Urinary bladder (tissue), 4 donors: ENCODE results near the gene POFUT2. TPM values are rescaled to one million over a fixed set of nuclear protein-coding genes. Genes with fewer than 3 reads are reported as not detected.

ENCODE experiments used
- DNase-seq: peaks from one replicate; pipeline ENCODE4 v3.0.0-alpha.2; 2015; ENCODE audit errors: extremely low spot score
- H3K27ac ChIP-seq: one replicate; pipeline ENCODE4 v1.5.1; 2013; ENCODE audit warnings: low read depth, mild to moderate bottlenecking, moderate library complexity
- H3K36me3 ChIP-seq: one replicate; pipeline ENCODE4 v1.6.1; 2013; ENCODE audit warnings: mild to moderate bottlenecking, moderate library complexity; ENCODE audit not compliant: insufficient read depth
- H3K4me1 ChIP-seq: one replicate; pipeline ENCODE4 v1.6.1; 2013; ENCODE audit warnings: mild to moderate bottlenecking, moderate library complexity; ENCODE audit not compliant: insufficient read depth
- H3K4me3 ChIP-seq: one replicate; pipeline ENCODE4 v1.5.1; 2013; ENCODE audit warnings: low read depth, low read length
- WGBS: extraction: QIAGEN DNeasy Blood & Tissue Kit; methylation state at CpG from one replicate; pipeline ENCODE4 v1.1.7; 2013; 5-methylcytosine and 5-hydroxymethylcytosine counted together
- polyA plus RNA-seq: library from polyadenylated mRNA; stranded (reverse); fragments of 200-250 nt; gene quantifications from one replicate; pipeline ENCODE4 v1.2.3, GENCODE V29; 2013
- total RNA-seq: library from RNA; depleted of rRNA; stranded (reverse); fragments of >200 nt; gene quantifications from one replicate; pipeline ENCODE4 v1.2.3, GENCODE V29; 2014
- donor health status: healthy with polysubstance abuse.
- donor health status: healthy.

Gene POFUT2
- total and polyA plus RNA-seq, 2 donors = 26.3 to 36.3 TPM

DNA sequence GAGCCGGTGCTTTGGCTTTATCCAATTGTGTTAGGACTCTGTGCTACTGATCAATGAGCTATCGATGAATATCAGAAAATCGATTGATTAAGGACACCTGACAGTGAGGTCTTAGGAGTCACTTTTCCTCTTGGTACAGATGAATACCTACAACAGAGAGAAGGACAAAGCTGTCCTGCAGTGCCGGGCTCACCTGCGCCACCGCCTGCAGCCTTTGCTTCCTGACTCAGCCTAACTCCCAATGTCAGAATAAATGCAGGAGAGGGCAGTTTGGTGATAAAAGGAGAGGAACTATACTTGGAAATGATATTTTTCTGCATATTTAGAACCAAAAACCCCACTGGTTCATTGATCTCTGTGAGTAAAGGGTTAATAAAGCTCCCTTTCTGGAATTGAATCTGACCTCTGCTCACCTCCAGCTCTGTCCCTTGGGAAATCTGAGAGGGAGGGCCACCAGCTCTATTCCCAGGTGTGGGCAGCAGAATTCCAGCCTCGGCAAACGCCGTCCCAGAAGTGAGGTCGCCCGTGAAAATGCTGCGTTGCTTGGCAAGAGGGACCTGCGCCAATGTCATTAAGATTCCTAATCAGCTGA, 39.3 kb downstream of the POFUT2 start:
- WGBS = 37% methylated on average over 13 of the region's 13 CpGs
- Histone ChIP-seq H3K36me3 (no peaks in the 10 kb centered on the region), H3K4me3 (no peak overlapping the region), H3K27ac (no peak overlapping the region), H3K4me1 (no peaks in the 10 kb centered on the region)
- DNase-seq = no peak

DNA sequence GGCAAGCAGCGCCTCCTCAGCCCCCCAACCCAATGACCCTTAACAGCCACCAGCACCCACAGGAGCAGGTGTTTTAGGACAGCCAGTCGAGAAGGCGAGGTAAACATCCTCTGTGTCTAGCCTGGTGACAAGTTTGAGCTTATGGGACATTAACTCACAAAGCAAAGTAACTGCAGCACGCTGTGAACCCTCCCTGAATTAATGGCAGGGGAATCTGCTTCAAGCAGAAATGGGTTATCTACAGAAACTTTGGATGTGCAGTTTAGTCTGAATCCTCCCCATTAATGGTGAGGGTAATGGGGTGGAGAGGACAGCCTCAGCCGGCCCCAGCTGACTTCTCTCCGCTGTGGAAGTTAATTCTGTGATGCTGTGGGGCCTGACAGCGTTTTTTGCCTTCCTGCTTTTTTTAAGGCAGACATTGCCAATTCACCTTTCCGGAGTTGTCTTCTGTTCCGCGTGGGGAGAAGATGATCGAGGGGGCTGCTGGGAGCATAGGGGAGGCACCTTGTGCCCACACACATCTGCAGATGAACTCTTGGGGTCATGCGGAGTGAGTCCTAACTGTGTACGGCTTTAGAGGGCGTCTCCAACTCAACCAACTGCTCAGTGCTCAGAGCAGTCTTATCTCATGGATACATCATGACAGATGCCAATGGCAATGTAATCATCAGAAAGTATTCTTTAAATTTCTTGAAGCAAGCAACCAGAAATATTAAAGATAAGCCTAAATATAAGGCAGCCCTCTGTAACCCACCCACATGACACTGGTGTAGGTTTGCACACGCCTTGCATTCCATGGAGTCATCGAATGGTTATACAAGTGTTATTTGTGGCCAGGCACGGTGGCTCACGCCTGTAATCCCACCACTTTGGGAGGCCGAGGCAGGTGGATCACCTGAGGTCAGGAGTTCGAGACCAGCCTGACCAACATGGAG, 41.0 kb downstream of the POFUT2 start:
- H3K4me3 ChIP-seq = no peak overlapping the region
- no peak for DNase-seq
- WGBS = 73% methylated on average over 20 of the region's 20 CpGs

DNA sequence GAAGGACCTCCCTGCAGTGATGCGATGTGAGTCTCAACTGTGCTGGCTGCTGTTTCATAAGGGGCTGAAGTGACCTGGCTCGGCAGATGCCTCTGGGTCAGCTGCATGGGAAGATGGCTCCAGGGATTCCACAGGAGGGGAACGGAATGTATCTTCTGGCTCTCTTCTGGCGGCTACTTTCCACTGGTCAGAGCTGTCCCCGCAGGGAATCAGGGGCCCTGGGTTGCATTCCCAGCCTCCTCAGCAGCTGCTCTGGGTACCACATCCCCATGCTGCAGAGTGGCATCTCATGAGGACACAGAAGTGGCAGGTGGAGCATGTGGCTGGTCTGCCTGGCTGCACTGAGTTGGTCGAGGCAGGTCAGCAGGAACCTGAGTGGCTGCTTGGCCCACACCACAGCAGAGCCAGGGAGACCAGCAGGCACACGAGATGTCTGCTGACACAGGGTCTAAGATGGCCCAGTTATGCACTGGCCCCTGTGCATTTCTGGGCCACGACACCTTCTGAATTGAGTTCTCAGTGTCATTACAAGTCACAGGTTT, 42.8 kb downstream of the POFUT2 start:
- Histone ChIP-seq H3K27ac (no peak overlapping the region), H3K4me3 (no peak overlapping the region), H3K4me1 (no peaks in the 10 kb centered on the region), H3K36me3 (no peaks in the 10 kb centered on the region)
- 78% methylated on average over 8 of the region's 8 CpGs for WGBS
- DNase-seq = no peak

More for the DNA sequence above, 41.0 kb downstream of the POFUT2 start:
- Histone ChIP-seq H3K27ac (no peak overlapping the region), H3K4me1 (no peaks in the 10 kb centered on the region), H3K36me3 (no peaks in the 10 kb centered on the region)

DNA sequence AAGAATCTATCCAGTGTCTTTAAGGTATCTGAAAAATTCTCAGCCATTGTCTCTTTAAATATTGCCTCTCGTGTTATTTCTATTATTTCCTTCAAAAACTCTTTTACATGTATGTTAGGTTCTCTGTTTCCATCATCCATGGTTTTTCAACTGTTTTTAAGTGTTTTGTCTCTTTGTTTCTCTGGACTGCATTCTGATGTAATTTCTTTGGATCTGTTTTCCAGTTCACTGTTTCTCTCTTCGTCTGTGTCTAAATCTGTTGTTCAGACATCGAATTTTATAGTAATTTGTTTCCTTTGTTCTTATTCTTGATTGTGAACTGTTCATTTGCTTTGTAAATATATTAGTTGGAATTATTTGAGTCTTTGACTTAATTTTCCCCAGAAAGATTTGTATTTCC, 44.1 kb downstream of the POFUT2 start:
- WGBS = 68% methylated on average over 3 of the region's 3 CpGs
- H3K27ac ChIP-seq = no peak overlapping the region
- no peak for DNase-seq
- H3K36me3 ChIP-seq = no peaks in the 10 kb centered on the region
- H3K4me3 ChIP-seq = no peak overlapping the region
- H3K4me1 ChIP-seq = no peaks in the 10 kb centered on the region

DNA sequence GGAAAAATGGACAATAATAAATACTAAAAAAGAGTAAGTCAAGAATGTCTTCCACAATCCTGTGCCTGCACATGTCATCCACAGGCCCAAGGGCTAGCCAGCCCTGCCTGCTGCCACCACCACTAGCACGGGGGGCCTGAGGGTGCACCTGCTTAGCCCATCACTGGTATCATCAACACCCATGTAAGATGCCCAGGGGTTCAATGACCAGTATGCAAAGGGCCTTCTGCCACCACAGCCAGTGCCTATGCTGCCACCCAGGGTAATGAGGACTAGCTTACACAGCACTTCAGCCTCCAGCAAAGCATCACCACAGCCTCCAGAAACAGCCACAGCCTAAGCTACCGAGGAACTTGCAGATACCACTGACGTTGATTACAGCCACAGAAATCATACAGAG, 46.3 kb downstream of the POFUT2 start:
- Histone ChIP-seq H3K27ac (no peak overlapping the region), H3K4me1 (no peaks in the 10 kb centered on the region), H3K4me3 (no peak overlapping the region), H3K36me3 (no peaks in the 10 kb centered on the region)
- 82% methylated on average over 3 of the region's 3 CpGs for WGBS
- DNase-seq = no peak

DNA sequence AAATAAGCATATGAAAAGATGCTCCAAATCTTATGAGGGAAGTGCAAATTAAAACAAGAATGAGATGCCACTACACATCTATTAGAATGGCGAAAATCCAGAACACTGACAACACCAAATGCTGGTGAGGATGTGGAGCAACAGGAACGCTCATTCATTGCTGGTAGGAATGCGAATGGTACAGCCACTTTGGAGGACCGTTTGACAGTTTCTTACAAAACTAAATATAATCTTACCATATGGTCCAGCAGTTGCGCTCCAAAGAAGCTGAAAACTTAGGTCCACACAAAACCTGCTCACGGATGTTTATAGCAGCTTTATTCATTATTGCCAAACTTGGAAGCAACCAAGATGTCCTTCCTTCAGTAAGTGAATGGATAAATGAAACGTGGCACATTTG, 50.3 kb downstream of the POFUT2 start:
- no peak overlapping the region for H3K4me3 ChIP-seq
- 88% methylated on average over 7 of the region's 7 CpGs for WGBS
- H3K36me3 ChIP-seq = no peaks in the 10 kb centered on the region
- no peak overlapping the region for H3K27ac ChIP-seq
- H3K4me1 ChIP-seq = no peaks in the 10 kb centered on the region
- no peak for DNase-seq

DNA sequence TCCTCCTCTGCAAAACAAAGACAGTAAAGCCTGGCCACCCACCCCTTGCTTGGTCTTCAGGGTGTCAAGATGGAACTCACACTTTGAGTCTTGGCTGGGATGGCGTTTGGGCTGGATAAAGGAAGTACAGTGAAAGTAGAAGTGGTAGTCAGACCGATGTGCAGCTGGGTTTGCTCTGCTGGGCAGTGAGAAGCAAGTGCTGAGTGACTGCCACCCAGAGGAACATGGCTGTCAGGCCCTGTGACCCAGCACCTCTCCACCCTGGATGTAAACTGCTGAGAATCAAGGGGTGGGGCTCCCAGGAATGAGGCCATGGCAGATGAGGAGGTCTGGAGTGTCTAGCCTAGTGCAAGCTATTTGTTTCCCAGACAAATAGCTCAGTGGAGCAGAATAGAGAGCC, 51.2 kb downstream of the POFUT2 start:
- H3K36me3 ChIP-seq = no peaks in the 10 kb centered on the region
- no peak overlapping the region for H3K4me3 ChIP-seq
- 59% methylated on average over 2 of the region's 2 CpGs for WGBS
- H3K27ac ChIP-seq = no peak overlapping the region
- DNase-seq = no peak
- no peaks in the 10 kb centered on the region for H3K4me1 ChIP-seq

DNA sequence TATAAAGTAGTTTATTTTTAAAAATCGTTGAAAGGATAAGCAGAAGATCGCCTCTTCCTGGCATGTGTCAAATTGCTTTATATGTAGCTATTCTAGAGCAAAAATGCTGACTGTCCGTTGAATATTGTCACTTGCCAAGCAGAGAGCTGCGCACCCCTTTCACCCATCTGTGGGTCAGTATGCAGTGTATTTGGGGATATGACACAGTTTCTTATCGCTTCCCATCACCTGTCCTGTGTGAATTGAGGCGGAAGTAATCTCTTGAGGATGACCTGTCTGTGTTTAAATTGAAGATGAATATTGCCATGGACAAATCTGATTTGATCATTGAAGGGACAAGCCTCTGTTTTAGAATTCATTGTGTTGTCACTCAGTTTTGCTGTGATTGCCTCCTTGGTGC, 52.2 kb downstream of the POFUT2 start:
- Histone ChIP-seq H3K36me3 (no peaks in the 10 kb centered on the region), H3K4me3 (no peak overlapping the region), H3K4me1 (no peaks in the 10 kb centered on the region), H3K27ac (no peak overlapping the region)
- WGBS = 61% methylated on average over 6 of the region's 6 CpGs
- DNase-seq = no peak

DNA sequence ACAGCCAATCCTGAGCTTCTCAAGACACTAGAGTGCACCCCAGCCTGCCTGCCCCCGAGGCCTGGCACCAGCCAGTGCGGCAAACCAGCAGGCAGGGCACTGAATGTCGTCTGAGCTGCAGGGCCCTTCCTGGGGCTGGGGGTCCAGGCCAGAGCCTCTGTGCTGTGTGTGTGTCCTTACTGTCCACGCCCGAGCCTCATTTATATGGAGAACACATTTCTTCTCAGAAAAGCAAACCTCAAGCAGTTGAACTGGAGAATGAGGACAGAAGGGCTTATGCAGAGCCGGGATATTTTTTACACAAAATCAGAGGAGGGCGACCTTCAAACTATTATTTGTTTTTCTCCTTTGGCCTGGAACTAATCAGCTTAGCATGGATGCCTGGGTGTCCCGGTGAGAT, 52.7 kb downstream of the POFUT2 start:
- H3K36me3 ChIP-seq = no peaks in the 10 kb centered on the region
- 67% methylated on average over 8 of the region's 8 CpGs for WGBS
- no peak overlapping the region for H3K4me3 ChIP-seq
- no peaks in the 10 kb centered on the region for H3K4me1 ChIP-seq
- DNase-seq = no peak
- no peak overlapping the region for H3K27ac ChIP-seq

DNA sequence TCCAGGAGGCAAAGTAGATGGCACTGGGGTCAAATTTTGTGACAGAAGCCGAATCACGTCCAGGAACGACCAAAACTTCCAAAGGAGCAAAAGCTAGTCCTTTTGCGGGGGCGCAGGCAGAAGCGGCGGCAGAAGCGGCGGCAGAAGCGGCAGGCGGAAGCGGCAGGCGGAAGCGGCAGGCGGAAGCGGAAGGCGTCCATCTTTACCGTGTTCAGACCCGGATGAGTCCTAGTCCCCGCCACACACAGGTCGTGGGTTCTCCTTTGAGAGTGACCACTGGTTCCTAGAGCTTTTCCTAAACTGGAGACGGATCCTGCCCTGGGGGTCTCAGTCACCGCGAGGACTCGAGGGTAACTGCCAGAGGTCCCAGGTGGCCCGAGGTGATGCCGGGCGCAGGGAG, 53.6 kb downstream of the POFUT2 start:
- Histone ChIP-seq H3K4me1 (no peaks in the 10 kb centered on the region), H3K4me3 (no peak overlapping the region), H3K36me3 (no peaks in the 10 kb centered on the region), H3K27ac (no peak overlapping the region)
- DNase-seq = no peak
- 88% methylated on average over 28 of the region's 28 CpGs for WGBS

DNA sequence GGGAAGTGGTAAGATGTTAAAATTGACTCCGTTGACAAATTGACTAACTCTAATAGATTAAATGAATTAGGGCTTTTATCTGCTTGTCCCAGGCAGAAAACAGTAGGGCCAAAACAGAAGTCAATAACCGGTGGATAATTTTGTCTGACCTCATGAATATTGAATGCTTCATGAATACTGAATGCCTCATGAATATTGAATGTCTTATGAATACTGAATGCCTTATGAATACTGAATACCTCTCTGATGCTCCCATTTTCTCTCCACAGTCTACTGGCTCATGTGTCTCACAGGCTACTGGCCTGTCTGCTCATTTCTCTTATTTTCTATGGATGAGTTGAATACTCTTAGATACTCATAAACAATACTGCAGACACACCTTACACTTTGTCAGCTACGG, 56.0 kb downstream of the POFUT2 start:
- 81% methylated on average over 3 of the region's 3 CpGs for WGBS
- no peaks in the 10 kb centered on the region for H3K4me1 ChIP-seq

DNA sequence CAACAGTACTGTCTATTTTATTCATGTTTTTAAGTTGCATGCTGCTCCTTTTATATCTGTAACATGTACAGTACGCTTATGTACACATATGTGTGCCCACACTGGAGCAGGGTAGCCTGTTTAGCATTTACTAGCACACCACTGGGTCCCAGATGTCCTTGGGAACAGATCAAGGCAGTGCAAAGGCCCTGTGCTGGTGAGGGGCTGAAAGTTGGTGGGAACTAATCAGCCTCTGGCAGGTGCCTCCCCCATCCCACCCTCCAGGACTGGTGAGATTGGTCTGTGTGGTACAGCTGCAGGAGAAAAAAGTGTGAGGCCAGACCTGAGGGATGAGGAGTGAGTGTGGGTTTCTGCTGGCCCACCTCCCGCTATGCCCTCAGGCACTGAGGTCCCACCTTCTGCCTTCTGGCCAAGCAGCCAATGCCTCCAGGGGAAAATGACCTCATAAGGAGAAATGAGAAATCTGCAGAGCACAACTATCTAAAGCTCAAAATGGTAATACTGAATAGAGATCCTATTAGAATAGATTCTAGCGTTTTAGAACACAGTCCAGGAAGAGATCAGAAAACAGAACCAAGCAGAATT, 58.9 kb downstream of the POFUT2 start:
- no peak for DNase-seq
- Histone ChIP-seq H3K4me1 (no peaks in the 10 kb centered on the region), H3K4me3 (no peak overlapping the region), H3K36me3 (no peaks in the 10 kb centered on the region), H3K27ac (no peak overlapping the region)
- WGBS = 77% methylated on average over 3 of the region's 3 CpGs

More for the DNA sequence above, 56.0 kb downstream of the POFUT2 start:
- Histone ChIP-seq H3K36me3 (no peaks in the 10 kb centered on the region), H3K27ac (no peak overlapping the region), H3K4me3 (no peak overlapping the region)
- no peak for DNase-seq

DNA sequence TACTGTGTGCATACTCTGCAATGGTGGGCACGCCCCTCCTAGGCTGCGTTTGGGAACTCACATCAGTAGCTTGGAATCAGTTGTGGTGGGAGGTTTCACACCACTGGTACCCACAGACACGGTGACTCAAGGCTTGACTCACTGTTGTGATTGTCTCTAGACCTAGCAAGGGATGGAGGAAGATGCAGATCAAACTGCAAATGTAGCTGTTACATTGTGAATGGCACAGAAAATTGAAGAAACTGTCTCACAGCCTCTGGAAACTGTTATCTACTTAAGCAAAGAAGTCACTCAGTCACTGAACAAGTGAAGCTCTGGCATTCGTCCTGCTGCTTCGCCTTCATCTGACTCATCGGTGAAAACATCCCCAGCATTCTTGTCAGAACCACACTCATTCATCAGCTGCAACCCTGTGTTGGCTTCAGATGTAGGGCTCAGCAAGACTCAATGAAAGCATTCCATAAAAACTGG, 59.5 kb downstream of the POFUT2 start:
- H3K4me3 ChIP-seq = no peak overlapping the region
- H3K27ac ChIP-seq = no peak overlapping the region
- no peaks in the 10 kb centered on the region for H3K36me3 ChIP-seq
- no peaks in the 10 kb centered on the region for H3K4me1 ChIP-seq
- DNase-seq = no peak
- 24% methylated on average over 6 of the region's 6 CpGs for WGBS

DNA sequence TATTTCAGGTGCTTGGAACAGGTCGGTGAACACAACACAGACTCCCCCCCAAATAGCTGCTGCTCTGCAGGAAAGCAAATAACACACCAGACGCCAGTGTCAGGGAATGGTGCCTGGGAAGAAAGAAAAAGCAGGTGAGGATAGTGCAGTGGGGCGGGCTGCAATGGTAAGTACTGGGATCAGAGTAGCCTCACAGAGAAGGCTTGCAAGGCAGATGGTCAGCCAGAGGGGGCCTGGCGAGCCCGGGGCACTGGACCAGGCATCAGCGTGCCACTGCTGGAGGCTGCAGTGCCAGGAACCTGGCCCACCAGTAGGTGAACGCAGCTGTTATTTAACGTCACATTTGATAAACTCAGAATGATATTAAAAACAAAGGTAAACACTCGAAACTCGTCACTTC, 60.0 kb downstream of the POFUT2 start:
- H3K36me3 ChIP-seq = no peaks in the 10 kb centered on the region
- H3K4me1 ChIP-seq = no peaks in the 10 kb centered on the region
- no peak overlapping the region for H3K4me3 ChIP-seq
- WGBS = 70% methylated on average over 10 of the region's 10 CpGs
- no peak for DNase-seq
- H3K27ac ChIP-seq = no peak overlapping the region
